ENCODE data around the gene SPATS2.

SPATS2 gene

DNA sequence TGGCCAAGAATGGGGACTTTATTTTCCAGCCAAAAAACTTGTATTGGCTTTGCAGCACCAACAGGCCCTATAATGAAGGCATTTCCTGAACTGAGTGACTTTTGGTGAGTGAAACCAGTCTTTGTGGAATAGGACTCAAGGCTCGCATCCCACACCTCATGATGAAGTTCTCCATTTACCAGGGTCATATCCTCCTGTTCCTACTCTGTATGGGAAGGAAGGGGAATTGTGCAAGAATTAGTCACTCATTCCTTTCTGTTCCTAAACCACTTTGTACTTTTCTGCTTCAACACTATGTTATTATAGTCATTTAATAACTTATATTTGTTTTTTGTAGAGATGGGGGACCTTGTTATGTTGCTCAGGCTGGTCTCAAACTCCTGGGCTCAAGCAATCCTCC is 2.3 kb upstream of the SPATS2 start:
- no peaks in the 10 kb centered on the region for H3K36me3 ChIP-seq (ENCODE audit: control insufficient read depth in 4 of 4, insufficient read depth in 4 of 4, low read length in 3 of 4)
- H3K27ac ChIP-seq (ENCODE audit: insufficient read depth in 1 of 2, low read depth in 1 of 2, low read length in 2 of 2, poor library complexity in 1 of 2, severe bottlenecking in 2 of 2): no peak overlapping the region
- peaks cover 18 to 28% (median 24%) of the 10 kb centered on the region in 4 experiments for H3K4me1 ChIP-seq (ENCODE audit: control extremely low read depth in 1 of 4, control insufficient read depth in 4 of 4, insufficient read depth in 4 of 4, low read length in 3 of 4)
- H3K9me3 ChIP-seq (ENCODE audit: control extremely low read depth in 1 of 5, control insufficient read depth in 4 of 5, insufficient read depth in 2 of 5, low read depth in 1 of 5, low read length in 4 of 5): no peaks in the 10 kb centered on the region
- WGBS (ENCODE audit: insufficient coverage): no CpG with 5 or more reads among the region's 1 CpG
- ChIA-PET POLR2A (no interaction called here), CTCF (interaction anchor here (0.7 to 2.6 kb wide), 7 partner anchors 8 to 149 kb away, joined by 3 to 22 read pairs (median 5); partner anchors contain the start of gene DNAJC22)
- no peaks in the 10 kb centered on the region for H3K27me3 ChIP-seq (replicated peaks in 2 of 5; ENCODE audit: control insufficient read depth in 4 of 5, insufficient read depth in 5 of 5, low read length in 4 of 5)
- no peak overlapping the region for H3K4me3 ChIP-seq (ENCODE audit: control insufficient read depth in 1 of 7, extremely low read depth in 1 of 7, insufficient read depth in 4 of 7, low read depth in 2 of 7, low read length in 6 of 7)
- no peak for DNase-seq

DNA sequence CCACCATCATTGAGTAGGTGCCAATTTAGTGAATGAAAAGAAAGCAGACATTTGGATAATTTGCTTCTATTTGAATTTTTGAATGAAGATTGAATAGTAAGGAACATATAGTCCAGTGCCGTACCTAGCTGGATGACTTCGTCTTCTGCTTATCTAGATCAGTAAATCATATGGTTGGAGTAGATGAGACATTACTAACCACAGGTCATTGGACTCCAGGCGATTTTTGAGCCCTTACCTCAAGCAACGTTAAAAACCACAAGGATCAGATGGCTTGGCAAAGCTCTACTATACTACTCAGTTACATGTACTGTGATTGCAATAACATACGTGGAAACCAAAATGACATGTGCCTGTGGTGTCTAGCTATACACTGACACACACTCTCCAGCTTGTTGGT is 1.7 kb upstream of the SPATS2 start:
- Histone ChIP-seq H3K4me3 (ENCODE audit: control insufficient read depth in 1 of 7, extremely low read depth in 1 of 7, insufficient read depth in 4 of 7, low read depth in 2 of 7, low read length in 6 of 7) (peak overlapping the region in 2 of 7 experiments; percentile 79 to 94), H3K4me1 (ENCODE audit: control extremely low read depth in 1 of 4, control insufficient read depth in 4 of 4, insufficient read depth in 4 of 4, low read length in 3 of 4) (peaks cover 19 to 30% (median 25%) of the 10 kb centered on the region in 4 experiments), H3K27ac (ENCODE audit: insufficient read depth in 1 of 2, low read depth in 1 of 2, low read length in 2 of 2, poor library complexity in 1 of 2, severe bottlenecking in 2 of 2) (no peak overlapping the region), H3K27me3 (replicated peaks in 2 of 5; ENCODE audit: control insufficient read depth in 4 of 5, insufficient read depth in 5 of 5, low read length in 4 of 5) (no peaks in the 10 kb centered on the region), H3K9me3 (ENCODE audit: control extremely low read depth in 1 of 5, control insufficient read depth in 4 of 5, insufficient read depth in 2 of 5, low read depth in 1 of 5, low read length in 4 of 5) (no peaks in the 10 kb centered on the region), H3K36me3 (ENCODE audit: control insufficient read depth in 4 of 4, insufficient read depth in 4 of 4, low read length in 3 of 4) (no peaks in the 10 kb centered on the region)
- ChIA-PET CTCF (interaction anchor here (0.7 to 2.6 kb wide), 9 partner anchors 8 to 152 kb away, joined by 3 to 22 read pairs (median 5); partner anchors contain the start of gene DNAJC22), POLR2A (no interaction called here)
- peak in 1 of 3 donors; percentile 45 for DNase-seq
- WGBS (ENCODE audit: insufficient coverage): 43% methylated on average over 4 of the region's 5 CpGs

DNA sequence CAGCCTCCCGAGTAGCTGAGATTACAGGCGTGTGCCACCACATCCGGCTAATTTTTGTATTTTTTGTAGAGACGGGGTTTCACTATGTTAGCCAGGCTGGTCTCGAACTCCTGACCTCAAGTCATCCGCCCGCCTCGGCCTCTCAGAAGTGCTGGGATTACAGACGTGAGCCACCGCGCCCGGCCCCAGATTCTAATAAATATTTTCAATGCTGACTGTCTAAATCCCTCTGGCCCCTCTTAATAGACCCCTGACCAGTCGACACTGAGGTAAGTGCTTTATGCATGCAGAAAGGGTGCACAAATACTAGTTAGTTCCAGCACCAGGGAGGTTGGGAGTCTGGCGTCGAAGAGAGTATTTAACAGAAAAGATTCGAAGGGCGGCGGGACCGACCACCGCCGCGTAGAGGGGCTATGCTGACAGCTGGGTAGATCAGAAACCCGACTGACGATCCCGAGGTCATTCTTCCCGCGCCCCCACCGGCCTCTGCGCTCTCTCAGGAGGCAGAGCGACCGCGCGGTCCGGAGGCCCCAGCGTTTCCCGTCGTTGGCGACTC is 1.1 kb upstream of the SPATS2 start:
- Histone ChIP-seq H3K9me3 (ENCODE audit: control extremely low read depth in 1 of 5, control insufficient read depth in 4 of 5, insufficient read depth in 2 of 5, low read depth in 1 of 5, low read length in 4 of 5) (no peaks in the 10 kb centered on the region), H3K27me3 (replicated peaks in 2 of 5; ENCODE audit: control insufficient read depth in 4 of 5, insufficient read depth in 5 of 5, low read length in 4 of 5) (no peaks in the 10 kb centered on the region), H3K27ac (ENCODE audit: insufficient read depth in 1 of 2, low read depth in 1 of 2, low read length in 2 of 2, poor library complexity in 1 of 2, severe bottlenecking in 2 of 2) (peak overlapping the region; percentile 66 to 87), H3K4me3 (ENCODE audit: control insufficient read depth in 1 of 7, extremely low read depth in 1 of 7, insufficient read depth in 4 of 7, low read depth in 2 of 7, low read length in 6 of 7) (peak overlapping the region; percentile 69 to 94 (median 79)), H3K4me1 (ENCODE audit: control extremely low read depth in 1 of 4, control insufficient read depth in 4 of 4, insufficient read depth in 4 of 4, low read length in 3 of 4) (peaks cover 19 to 30% (median 25%) of the 10 kb centered on the region in 4 experiments), H3K36me3 (ENCODE audit: control insufficient read depth in 4 of 4, insufficient read depth in 4 of 4, low read length in 3 of 4) (no peaks in the 10 kb centered on the region)
- WGBS (ENCODE audit: insufficient coverage): 13% methylated on average over 38 of the region's 38 CpGs
- ChIA-PET CTCF (interaction anchor here (0.5 to 2.6 kb wide), 12 partner anchors 9 to 151 kb away, joined by 3 to 22 read pairs (median 5); partner anchors contain the start of genes DNAJC22 and PRPH), POLR2A (interaction anchor here (0.9 kb wide), 1 partner anchor 187 kb away, joined by 3 read pairs; no protein-coding TSS in a partner anchor)
- DNase-seq: peak in 1 of 3 donors; percentile 33

DNA sequence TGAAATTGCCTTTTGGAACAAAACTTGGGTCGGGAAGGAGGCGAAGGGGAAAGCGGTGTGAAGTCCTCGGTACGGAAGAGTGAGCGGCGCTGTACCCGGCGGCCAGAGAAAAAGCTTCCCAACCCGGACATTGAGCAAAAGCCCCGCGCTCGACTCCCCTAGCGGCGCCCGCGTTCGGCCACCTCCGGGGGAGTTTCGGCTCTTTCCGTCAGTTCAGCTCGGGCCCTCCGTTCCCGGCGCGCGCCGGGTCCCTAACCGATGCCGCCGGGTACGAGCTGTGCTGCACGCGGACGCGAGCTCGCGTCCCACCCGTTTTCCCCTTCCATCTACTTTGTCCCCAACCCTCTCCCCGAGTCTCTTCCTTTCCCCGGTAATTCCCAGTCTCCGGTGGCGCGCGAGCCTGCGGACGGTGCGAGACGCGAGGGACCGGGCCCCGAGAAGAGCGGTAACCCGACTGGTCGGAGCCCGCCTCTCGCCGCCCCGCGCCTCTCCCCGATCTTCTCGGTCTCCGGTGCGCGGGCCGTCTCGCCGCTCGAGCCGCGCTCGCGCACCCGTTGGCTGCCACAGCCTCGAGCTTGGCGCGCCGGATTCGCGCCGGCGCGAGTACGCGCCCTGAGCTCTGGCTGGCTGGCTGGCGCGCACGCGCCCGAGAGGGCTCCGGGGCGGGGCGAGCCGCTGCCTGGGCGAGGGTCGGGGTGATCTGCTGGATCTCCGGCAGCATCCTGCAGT is 446 bp upstream of the SPATS2 start:
- 0% methylated on average over 82 of the region's 97 CpGs for WGBS (ENCODE audit: insufficient coverage)
- Histone ChIP-seq H3K4me3 (ENCODE audit: control insufficient read depth in 1 of 7, extremely low read depth in 1 of 7, insufficient read depth in 4 of 7, low read depth in 2 of 7, low read length in 6 of 7) (peak overlapping the region; percentile 69 to 94 (median 79)), H3K27ac (ENCODE audit: insufficient read depth in 1 of 2, low read depth in 1 of 2, low read length in 2 of 2, poor library complexity in 1 of 2, severe bottlenecking in 2 of 2) (peak overlapping the region; percentile 66 to 87), H3K9me3 (ENCODE audit: control extremely low read depth in 1 of 5, control insufficient read depth in 4 of 5, insufficient read depth in 2 of 5, low read depth in 1 of 5, low read length in 4 of 5) (no peaks in the 10 kb centered on the region), H3K36me3 (ENCODE audit: control insufficient read depth in 4 of 4, insufficient read depth in 4 of 4, low read length in 3 of 4) (no peaks in the 10 kb centered on the region), H3K27me3 (replicated peaks in 2 of 5; ENCODE audit: control insufficient read depth in 4 of 5, insufficient read depth in 5 of 5, low read length in 4 of 5) (no peaks in the 10 kb centered on the region), H3K4me1 (ENCODE audit: control extremely low read depth in 1 of 4, control insufficient read depth in 4 of 4, insufficient read depth in 4 of 4, low read length in 3 of 4) (peaks cover 19 to 31% (median 26%) of the 10 kb centered on the region in 4 experiments)
- ChIA-PET CTCF (interaction anchor here (0.5 to 2.6 kb wide), 12 partner anchors 9 to 150 kb away, joined by 3 to 22 read pairs (median 4); partner anchors contain the start of genes DNAJC22 and PRPH), POLR2A (interaction anchor here (0.9 kb wide), 1 partner anchor 186 kb away, joined by 3 read pairs; no protein-coding TSS in a partner anchor)
- peak; percentile 87 to 95 (median 93) for DNase-seq

DNA sequence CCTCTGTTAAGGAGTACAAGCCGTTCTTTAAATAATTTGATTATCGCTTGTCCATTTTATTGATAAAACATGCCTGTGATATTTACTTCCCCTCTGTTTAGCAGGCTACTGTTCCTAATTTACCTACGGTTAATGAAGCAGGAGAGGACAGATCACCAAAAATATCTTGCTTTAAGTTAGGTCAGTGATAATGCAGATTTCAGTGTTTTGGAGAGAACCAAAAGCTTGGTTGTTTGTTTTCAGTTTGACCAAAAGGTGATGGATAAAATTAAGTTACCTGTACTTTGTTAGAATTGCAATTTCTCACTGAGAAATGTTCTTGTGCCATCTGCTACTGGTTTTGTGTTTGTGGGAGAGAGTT is 958 bp downstream of the SPATS2 start:
- Histone ChIP-seq H3K27ac (ENCODE audit: insufficient read depth in 1 of 2, low read depth in 1 of 2, low read length in 2 of 2, poor library complexity in 1 of 2, severe bottlenecking in 2 of 2) (peak overlapping the region in 1 of 2 experiments; percentile 87), H3K9me3 (ENCODE audit: control extremely low read depth in 1 of 5, control insufficient read depth in 4 of 5, insufficient read depth in 2 of 5, low read depth in 1 of 5, low read length in 4 of 5) (no peaks in the 10 kb centered on the region), H3K27me3 (replicated peaks in 2 of 5; ENCODE audit: control insufficient read depth in 4 of 5, insufficient read depth in 5 of 5, low read length in 4 of 5) (no peaks in the 10 kb centered on the region), H3K4me1 (ENCODE audit: control extremely low read depth in 1 of 4, control insufficient read depth in 4 of 4, insufficient read depth in 4 of 4, low read length in 3 of 4) (peaks cover 19 to 31% (median 26%) of the 10 kb centered on the region in 4 experiments), H3K36me3 (ENCODE audit: control insufficient read depth in 4 of 4, insufficient read depth in 4 of 4, low read length in 3 of 4) (no peaks in the 10 kb centered on the region), H3K4me3 (ENCODE audit: control insufficient read depth in 1 of 7, extremely low read depth in 1 of 7, insufficient read depth in 4 of 7, low read depth in 2 of 7, low read length in 6 of 7) (peak overlapping the region in 6 of 7 experiments; percentile 69 to 94 (median 78))
- WGBS (ENCODE audit: insufficient coverage): 50% methylated on average over 3 of the region's 3 CpGs
- CTCF ChIA-PET: interaction anchor here (1.2 kb wide), 2 partner anchors 9 to 17 kb away, joined by 3 to 4 read pairs; no protein-coding TSS in a partner anchor
- DNase-seq: no peak
- POLR2A ChIA-PET: interaction anchor here (0.5 kb wide), 1 partner anchor 1092 kb away, joined by 5 read pairs; no protein-coding TSS in a partner anchor

DNA sequence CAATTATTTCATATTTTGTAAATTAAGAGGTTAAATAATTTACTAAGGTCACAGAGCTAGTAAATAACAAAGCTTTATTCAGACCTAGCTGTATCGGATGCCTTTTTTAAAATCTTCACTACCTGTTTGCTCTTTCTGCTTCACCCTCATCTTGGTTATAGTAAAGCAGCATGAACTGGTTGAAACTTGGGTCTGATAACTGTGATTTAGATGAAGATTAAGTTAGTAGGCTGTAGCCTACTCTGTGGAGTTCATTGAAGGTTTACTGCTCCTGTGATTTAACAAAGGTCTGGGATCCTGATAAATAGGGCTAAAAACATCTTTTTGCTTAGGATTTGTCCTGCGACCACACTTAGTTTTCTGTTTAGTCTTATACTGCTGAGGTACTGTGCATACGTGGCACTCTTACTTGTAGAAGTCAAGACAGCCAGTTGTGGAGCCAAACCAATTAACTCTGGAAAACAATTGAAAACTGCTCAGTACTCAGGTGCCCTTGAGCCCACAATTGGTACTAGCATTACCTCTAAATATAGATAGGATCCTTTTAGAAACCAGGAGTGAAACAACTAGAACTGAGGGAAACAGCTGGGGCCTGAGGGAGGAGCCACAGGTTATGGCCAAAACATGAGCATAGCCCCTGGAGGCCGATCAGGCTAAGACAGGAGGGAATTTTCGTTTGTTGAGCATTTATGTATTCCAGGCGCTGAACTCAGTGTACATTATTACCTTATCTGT is 2.3 kb downstream of the SPATS2 start:
- POLR2A ChIA-PET: no interaction called here
- H3K27ac ChIP-seq (ENCODE audit: insufficient read depth in 1 of 2, low read depth in 1 of 2, low read length in 2 of 2, poor library complexity in 1 of 2, severe bottlenecking in 2 of 2): no peak overlapping the region

More for the DNA sequence above, 2.3 kb downstream of the SPATS2 start:
- H3K4me3 ChIP-seq (ENCODE audit: control insufficient read depth in 1 of 7, extremely low read depth in 1 of 7, insufficient read depth in 4 of 7, low read depth in 2 of 7, low read length in 6 of 7): peak overlapping the region in 2 of 7 experiments; percentile 5 to 34
- 75% methylated on average over 2 of the region's 6 CpGs for WGBS (ENCODE audit: insufficient coverage)
- peaks cover 19 to 31% (median 26%) of the 10 kb centered on the region in 4 experiments for H3K4me1 ChIP-seq (ENCODE audit: control extremely low read depth in 1 of 4, control insufficient read depth in 4 of 4, insufficient read depth in 4 of 4, low read length in 3 of 4)
- CTCF ChIA-PET: interaction anchor here (0.6 to 2.7 kb wide), 7 partner anchors 9 to 43 kb away, joined by 3 to 25 read pairs (median 3); no protein-coding TSS in a partner anchor
- no peaks in the 10 kb centered on the region for H3K9me3 ChIP-seq (ENCODE audit: control extremely low read depth in 1 of 5, control insufficient read depth in 4 of 5, insufficient read depth in 2 of 5, low read depth in 1 of 5, low read length in 4 of 5)
- H3K27me3 ChIP-seq (replicated peaks in 2 of 5; ENCODE audit: control insufficient read depth in 4 of 5, insufficient read depth in 5 of 5, low read length in 4 of 5): no peaks in the 10 kb centered on the region
- DNase-seq: peak; percentile 55 to 75 (median 66)
- no peaks in the 10 kb centered on the region for H3K36me3 ChIP-seq (ENCODE audit: control insufficient read depth in 4 of 4, insufficient read depth in 4 of 4, low read length in 3 of 4)

All from common myeloid progenitor, CD34-positive (primary cell).